Fibroblast of skin of scalp (primary cell): Measurements from ENCODE around the gene EIF3I.
"Not testable (repeated sequence)": the region's sequence is repeated elsewhere in the genome, so short reads cannot be mapped to it uniquely, and the experiment has no call there.

Experiments used
- DNase-seq: peaks from one replicate; pipeline ENCODE4 v3.0.0-alpha.2; 2013

The EIF3I gene

GRCh38 chr1:32232558-32233304, 10.5 kb downstream of the EIF3I start:
- DNase-seq, result no peak

- no peak for DNase-seq
Observed at GRCh38 chr1:32234792-32235191, 12.6 kb downstream of the EIF3I start.

GRCh38 chr1:32239337-32239736, 17.1 kb downstream of the EIF3I start:
- no peak for DNase-seq

- DNase-seq, result no peak
Observed at GRCh38 chr1:32239790-32240139, 17.6 kb downstream of the EIF3I start.

- peak; percentile 54 for DNase-seq
Observed at GRCh38 chr1:32240140-32240951, 18.1 kb downstream of the EIF3I start.

GRCh38 chr1:32241001-32241763, 19.0 kb downstream of the EIF3I start:
- peak; percentile 41 for DNase-seq

GRCh38 chr1:32242341-32242851, 20.2 kb downstream of the EIF3I start:
- no peak for DNase-seq

GRCh38 chr1:32246888-32247273, 24.7 kb downstream of the EIF3I start, which contains the start of gene FAM167B:
TSS of gene FAM167B (plus strand) at chr1:32247222. CDS start at chr1:32247422, 200 bp downstream.
- peak; percentile 78 for DNase-seq

GRCh38 chr1:32247452-32247851, 25.2 kb downstream of the EIF3I start:
- no peak for DNase-seq

GRCh38 chr1:32247983-32248889, 26.0 kb downstream of the EIF3I start:
- DNase-seq, result peak; percentile 60

GRCh38 chr1:32249831-32250525, 27.8 kb downstream of the EIF3I start:
- no peak for DNase-seq

GRCh38 chr1:32250893-32251716, 28.9 kb downstream of the EIF3I start, which contains the start of gene LCK:
TSS of gene LCK (plus strand) at chr1:32251265. CDS start at chr1:32274330, 23,065 bp downstream.
- no peak for DNase-seq

GRCh38 chr1:32255072-32256071, 33.2 kb downstream of the EIF3I start:
- DNase-seq, result no peak

GRCh38 chr1:32256473-32257226, 34.4 kb downstream of the EIF3I start:
- no peak for DNase-seq

- DNase-seq, result no peak
Observed at GRCh38 chr1:32257227-32257508, 35.0 kb downstream of the EIF3I start.

- DNase-seq, result not testable (repeated sequence)
Observed at GRCh38 chr1:32263236-32263593, 41.0 kb downstream of the EIF3I start.

GRCh38 chr1:32263744-32264143, 41.5 kb downstream of the EIF3I start:
- no peak for DNase-seq

- DNase-seq, result no peak
Observed at GRCh38 chr1:32265846-32266245, 43.6 kb downstream of the EIF3I start.
